ENCODE results near the gene ARL6IP4. TPM values are rescaled to one million over a fixed set of nuclear protein-coding genes. Genes with fewer than 3 reads are reported as not detected.
"Not testable (repeated sequence)": the region's sequence is repeated elsewhere in the genome, so short reads cannot be mapped to it uniquely, and the experiment has no call there.

The ARL6IP4 gene
- total RNA-seq, 1 donor from 2014 or later: 163 TPM

DNA sequence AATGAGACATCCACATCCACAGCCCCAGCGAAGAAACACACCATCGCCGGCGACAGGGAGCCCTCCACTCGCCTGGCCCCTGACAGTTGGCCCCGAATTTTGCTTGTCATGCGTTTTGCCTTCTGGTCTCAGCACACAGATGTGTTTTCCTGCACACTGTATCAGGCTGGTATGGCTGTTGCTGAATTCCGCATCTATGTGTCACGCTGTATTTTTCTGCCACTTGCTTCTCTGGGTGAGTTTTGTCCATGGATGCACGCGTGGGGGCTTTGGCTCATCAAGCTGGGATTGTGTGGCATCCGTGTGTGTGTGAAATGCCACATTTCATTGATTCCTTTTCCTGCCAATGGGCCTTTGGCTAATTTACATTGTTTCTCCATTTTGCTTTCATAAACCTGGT lies 26.5 kb downstream of the ARL6IP4 start:
- CTCF ChIA-PET: no interaction called here
- H3K9me3 Mint-ChIP-seq: no peaks in the 10 kb centered on the region
- POLR2A ChIA-PET: interaction anchor here (1.0 kb wide), 1 partner anchor 177 kb away, joined by 5 read pairs; no protein-coding TSS in a partner anchor

DNA sequence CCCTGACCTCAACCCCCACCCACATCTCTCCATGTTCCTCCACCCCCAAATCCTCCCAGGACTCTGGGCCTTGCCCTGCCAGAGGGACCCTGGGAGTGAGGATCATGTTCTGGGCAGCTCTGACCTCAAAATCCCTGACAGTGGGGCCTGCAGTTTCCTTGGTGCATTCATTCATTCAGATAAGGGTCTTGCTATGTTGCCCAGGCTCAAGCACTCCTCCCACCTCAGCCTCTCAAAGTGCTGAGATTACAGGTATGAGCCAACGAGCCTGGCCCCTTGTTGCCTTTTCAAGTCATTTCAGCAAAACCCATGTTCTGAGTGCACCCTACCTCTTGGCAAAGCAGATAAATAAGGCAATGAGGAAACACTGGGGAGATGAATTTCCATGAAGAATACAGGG lies 29.6 kb downstream of the ARL6IP4 start:
- no peak overlapping the region for H3K4me3 Mint-ChIP-seq
- no peaks in the 10 kb centered on the region for H3K27me3 Mint-ChIP-seq
- ChIA-PET CTCF (no interaction called here), POLR2A (interaction anchor here (0.7 kb wide), 1 partner anchor 8 kb away, joined by 4 read pairs; no protein-coding TSS in a partner anchor)
- ATAC-seq (ENCODE audit: low read depth): no peak
- no peak overlapping the region for H3K27ac Mint-ChIP-seq
- TF ChIP-seq, protein P1, sequence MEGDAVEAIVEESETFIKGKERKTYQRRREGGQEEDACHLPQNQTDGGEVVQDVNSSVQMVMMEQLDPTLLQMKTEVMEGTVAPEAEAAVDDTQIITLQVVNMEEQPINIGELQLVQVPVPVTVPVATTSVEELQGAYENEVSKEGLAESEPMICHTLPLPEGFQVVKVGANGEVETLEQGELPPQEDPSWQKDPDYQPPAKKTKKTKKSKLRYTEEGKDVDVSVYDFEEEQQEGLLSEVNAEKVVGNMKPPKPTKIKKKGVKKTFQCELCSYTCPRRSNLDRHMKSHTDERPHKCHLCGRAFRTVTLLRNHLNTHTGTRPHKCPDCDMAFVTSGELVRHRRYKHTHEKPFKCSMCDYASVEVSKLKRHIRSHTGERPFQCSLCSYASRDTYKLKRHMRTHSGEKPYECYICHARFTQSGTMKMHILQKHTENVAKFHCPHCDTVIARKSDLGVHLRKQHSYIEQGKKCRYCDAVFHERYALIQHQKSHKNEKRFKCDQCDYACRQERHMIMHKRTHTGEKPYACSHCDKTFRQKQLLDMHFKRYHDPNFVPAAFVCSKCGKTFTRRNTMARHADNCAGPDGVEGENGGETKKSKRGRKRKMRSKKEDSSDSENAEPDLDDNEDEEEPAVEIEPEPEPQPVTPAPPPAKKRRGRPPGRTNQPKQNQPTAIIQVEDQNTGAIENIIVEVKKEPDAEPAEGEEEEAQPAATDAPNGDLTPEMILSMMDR (IDR thresholded peaks at IDR 0.05): no peak
- no peaks in the 10 kb centered on the region for H3K9me3 Mint-ChIP-seq
- intact Hi-C loops (cut with micrococcal nuclease): no loop called here
- DNase-seq: no peak
- peaks cover 14% of the 10 kb centered on the region for H3K36me3 Mint-ChIP-seq (ENCODE audit: low read depth)
- H3K4me1 Mint-ChIP-seq: no peaks in the 10 kb centered on the region

More for the DNA sequence above, 26.5 kb downstream of the ARL6IP4 start:
- ATAC-seq (ENCODE audit: low read depth): no peak
- Mint-ChIP-seq H3K4me3 (no peak overlapping the region), H3K27ac (no peak overlapping the region), H3K4me1 (no peaks in the 10 kb centered on the region), H3K36me3 (ENCODE audit: low read depth) (peaks cover 11% of the 10 kb centered on the region), H3K27me3 (no peaks in the 10 kb centered on the region)
- no peak for DNase-seq
- TF ChIP-seq, protein P1 (IDR thresholded peaks at IDR 0.05): no peak
- intact Hi-C loops (cut with micrococcal nuclease): no loop called here

DNA sequence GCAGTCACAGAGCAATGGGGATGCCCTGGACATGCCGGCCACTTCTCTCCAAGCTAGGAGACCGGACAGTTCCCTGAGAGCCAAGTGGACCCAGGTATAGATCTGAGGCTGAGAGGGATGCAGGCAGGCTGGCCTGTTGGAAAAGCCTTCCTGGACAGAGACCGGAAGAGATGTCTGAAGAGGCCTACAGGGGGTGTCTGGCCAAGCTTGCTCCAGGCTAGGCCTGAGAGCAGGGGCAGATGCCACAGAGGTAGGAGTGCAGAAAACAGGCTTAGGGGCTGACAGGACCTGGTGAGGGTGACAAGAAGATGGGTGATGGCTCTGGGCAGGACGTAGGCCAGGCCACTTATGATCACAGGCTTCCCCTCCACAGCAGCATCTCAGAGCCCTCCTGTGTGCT lies 30.2 kb downstream of the ARL6IP4 start:
- H3K36me3 Mint-ChIP-seq (ENCODE audit: low read depth): peaks cover 14% of the 10 kb centered on the region
- ATAC-seq (ENCODE audit: low read depth) (no peak), DNase-seq (no peak)
- POLR2A ChIA-PET: no interaction called here
- intact Hi-C loops (cut with micrococcal nuclease): no loop called here
- no peaks in the 10 kb centered on the region for H3K9me3 Mint-ChIP-seq
- H3K27ac Mint-ChIP-seq: no peak overlapping the region
- CTCF ChIA-PET: no interaction called here
- H3K27me3 Mint-ChIP-seq: no peaks in the 10 kb centered on the region
- no peaks in the 10 kb centered on the region for H3K4me1 Mint-ChIP-seq
- TF ChIP-seq, protein P1 (IDR thresholded peaks at IDR 0.05): no peak
- no peak overlapping the region for H3K4me3 Mint-ChIP-seq

DNA sequence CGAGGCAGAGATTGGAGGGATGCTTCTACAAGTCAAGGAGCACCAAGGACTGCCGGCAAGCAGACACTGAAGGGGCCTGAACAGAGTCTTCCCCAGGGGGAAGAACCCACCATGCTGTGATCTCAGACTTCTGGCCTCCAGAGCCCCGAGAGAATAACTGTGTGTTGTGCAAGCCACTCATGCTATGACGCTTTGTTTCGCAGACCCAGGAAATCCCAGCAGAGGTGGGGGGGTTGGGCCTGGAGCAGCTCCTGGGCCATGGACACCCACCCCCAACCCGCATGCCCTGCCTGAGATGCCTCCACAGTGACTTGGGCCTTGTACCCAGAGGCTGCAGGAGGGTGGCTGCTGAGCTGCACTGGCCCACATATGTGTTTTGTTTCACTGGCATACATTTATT lies 31.2 kb downstream of the ARL6IP4 start:
- POLR2A ChIA-PET: no interaction called here
- no peak for ATAC-seq (ENCODE audit: low read depth)
- H3K4me3 Mint-ChIP-seq: no peak overlapping the region

DNA sequence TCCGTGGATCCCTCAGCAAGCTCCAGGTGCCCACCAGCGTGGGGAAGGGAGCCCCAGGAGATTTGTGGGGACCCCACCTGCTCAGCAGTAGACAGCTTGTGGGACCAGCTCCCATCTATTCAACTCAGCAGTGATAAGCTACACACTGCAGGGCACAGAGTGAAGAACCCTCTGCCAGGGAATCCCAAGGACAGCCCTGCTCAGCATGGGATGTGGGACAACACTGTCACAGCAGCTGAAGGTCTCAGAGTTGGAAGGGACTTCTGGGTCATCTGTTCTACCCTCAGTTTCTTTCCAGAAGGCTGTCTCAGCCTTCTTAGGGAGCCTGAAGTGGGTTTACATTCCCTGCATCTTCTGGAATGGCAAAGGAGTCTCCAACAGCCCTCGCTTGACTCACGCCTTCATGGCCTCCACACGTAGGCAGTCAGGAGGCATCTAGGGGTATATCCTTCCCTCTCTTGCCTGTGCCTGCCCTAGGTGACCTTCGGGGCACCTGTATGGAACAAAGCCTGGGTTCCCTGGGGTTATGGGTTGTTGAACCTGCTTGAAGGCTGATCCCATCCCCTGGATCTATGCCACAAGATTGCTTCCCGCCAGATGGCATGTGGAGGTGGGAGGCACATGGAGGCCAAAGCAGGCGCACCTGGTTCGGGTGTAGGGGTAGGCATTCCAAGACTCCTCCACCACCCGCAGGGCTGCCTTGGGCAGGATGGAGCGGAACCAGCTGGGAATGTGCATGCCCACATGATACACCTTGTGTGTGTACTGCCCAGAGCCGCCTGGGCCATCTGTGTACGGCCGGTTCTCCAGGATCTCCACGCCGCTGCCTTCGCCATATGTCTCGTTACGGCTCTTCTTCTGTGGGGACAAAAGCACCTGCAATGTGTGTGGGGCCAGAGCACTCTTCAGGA lies 33.0 kb downstream of the ARL6IP4 start:
- intact Hi-C loops (cut with micrococcal nuclease): no loop called here
- H3K4me3 Mint-ChIP-seq: no peak overlapping the region
- H3K36me3 Mint-ChIP-seq (ENCODE audit: low read depth): peaks cover 14% of the 10 kb centered on the region
- TF ChIP-seq, protein P1 (IDR thresholded peaks at IDR 0.05): no peak
- H3K27ac Mint-ChIP-seq: no peak overlapping the region
- ChIA-PET CTCF (no interaction called here), POLR2A (interaction anchor here (1.0 to 1.4 kb wide), 2 partner anchors 32 to 219 kb away, joined by 3 read pairs; no protein-coding TSS in a partner anchor)
- ATAC-seq (ENCODE audit: low read depth): no peak
- H3K9me3 Mint-ChIP-seq: no peaks in the 10 kb centered on the region
- H3K4me1 Mint-ChIP-seq: no peaks in the 10 kb centered on the region
- H3K27me3 Mint-ChIP-seq: no peaks in the 10 kb centered on the region
- no peak for DNase-seq

More for the DNA sequence above, 31.2 kb downstream of the ARL6IP4 start:
- Mint-ChIP-seq H3K4me1 (no peaks in the 10 kb centered on the region), H3K9me3 (no peaks in the 10 kb centered on the region), H3K27me3 (no peaks in the 10 kb centered on the region), H3K36me3 (ENCODE audit: low read depth) (peaks cover 14% of the 10 kb centered on the region), H3K27ac (no peak overlapping the region)
- intact Hi-C loops (cut with micrococcal nuclease): no loop called here
- CTCF ChIA-PET: no interaction called here
- TF ChIP-seq, protein P1 (IDR thresholded peaks at IDR 0.05): no peak
- DNase-seq: no peak

DNA sequence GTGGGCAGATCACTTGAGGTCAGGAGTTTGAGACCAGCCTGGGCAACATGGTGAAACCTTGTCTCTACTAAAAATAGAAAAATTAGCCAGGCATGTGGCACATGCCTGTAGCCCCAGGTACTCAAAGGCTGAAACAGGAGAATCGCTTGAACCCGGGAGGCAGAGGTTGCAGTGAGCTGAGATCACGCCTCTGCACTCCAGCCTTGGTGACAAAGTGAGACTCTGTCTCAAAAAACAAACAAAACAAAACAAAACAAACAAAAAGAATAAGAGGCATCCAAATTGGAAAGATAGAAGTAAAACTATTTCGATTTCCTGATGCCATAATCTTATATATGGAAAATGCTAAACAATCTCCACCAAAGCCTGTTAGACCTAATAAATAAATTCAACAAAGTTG lies 34.0 kb downstream of the ARL6IP4 start:
- DNase-seq; ATAC-seq (ENCODE audit: low read depth); POLR2A ChIA-PET; H3K27ac Mint-ChIP-seq; H3K9me3 Mint-ChIP-seq; H3K4me1 Mint-ChIP-seq; CTCF ChIA-PET; intact Hi-C loops (cut with micrococcal nuclease); H3K4me3 Mint-ChIP-seq; H3K27me3 Mint-ChIP-seq: not testable (repeated sequence)
- H3K36me3 Mint-ChIP-seq (ENCODE audit: low read depth): peaks cover 10% of the 10 kb centered on the region
